GM06990 (cell line): ENCODE data around the gene DVL2.
"Not testable (repeated sequence)": the region's sequence is repeated elsewhere in the genome, so short reads cannot be mapped to it uniquely, and the experiment has no call there.

Source experiments
- DNase-seq: peaks from one replicate; pipeline ENCODE4 v3.0.0-alpha.2; 2011; ENCODE audit not compliant: insufficient read length; ENCODE audit errors: extremely low read depth
- H3K27me3 ChIP-seq: replicated peaks from 2 replicates; pipeline ENCODE4 v1.6.0; 2011; ENCODE audit warnings: low read length; ENCODE audit not compliant: control insufficient read depth, insufficient read depth
- H3K36me3 ChIP-seq: 2 replicates; pipeline ENCODE4 v1.5.1; 2011; ENCODE audit warnings: low read length; ENCODE audit not compliant: control insufficient read depth, insufficient read depth
- H3K4me3 ChIP-seq: replicated peaks from 2 replicates; pipeline ENCODE4 v1.5.1; 2011; ENCODE audit warnings: low read depth, mild to moderate bottlenecking, control low read depth, low read length
- CTCF ChIP-seq: IDR thresholded peaks from 2 replicates; pipeline ENCODE4 v1.5.1; 2011; ENCODE audit warnings: low read length, control low read depth, mild to moderate bottlenecking, inconsistent platforms; ENCODE audit not compliant: insufficient read depth, poor library complexity, severe bottlenecking

Gene DVL2

GRCh38 chr17:7248796-7249195 lies 14.5 kb upstream of the DVL2 start:
- Histone ChIP-seq H3K27me3 (no peaks in the 10 kb centered on the region), H3K36me3 (peaks cover 5% of the 10 kb centered on the region; the same call in 1 of the 2 replicates), H3K4me3 (peak overlapping the region; percentile 92)
- no peak for TF ChIP-seq CTCF
- no peak for DNase-seq

- no peaks in the 10 kb centered on the region for H3K27me3 ChIP-seq
- H3K36me3 ChIP-seq = peaks cover 7% of the 10 kb centered on the region
- no peak overlapping the region for H3K4me3 ChIP-seq
- TF ChIP-seq CTCF = no peak
- no peak for DNase-seq
Measured at GRCh38 chr17:7246779-7247178, 12.5 kb upstream of the DVL2 start.

- DNase-seq, H3K36me3 ChIP-seq, H3K4me3 ChIP-seq, H3K27me3 ChIP-seq: not testable (repeated sequence)
Measured at GRCh38 chr17:7243838-7244237, 9.5 kb upstream of the DVL2 start.

GRCh38 chr17:7243453-7243729 lies 9.1 kb upstream of the DVL2 start:
- DNase-seq = no peak
- no peak for TF ChIP-seq CTCF
- H3K27me3 ChIP-seq = no peaks in the 10 kb centered on the region
- peaks cover 9% of the 10 kb centered on the region for H3K36me3 ChIP-seq
- peak overlapping the region; percentile 97 for H3K4me3 ChIP-seq

- peaks cover 9% of the 10 kb centered on the region for H3K36me3 ChIP-seq
- no peaks in the 10 kb centered on the region for H3K27me3 ChIP-seq
- TF ChIP-seq CTCF = no peak
- DNase-seq = peak; percentile 92
- H3K4me3 ChIP-seq = peak overlapping the region; percentile 97
Measured at GRCh38 chr17:7242717-7243452, 8.6 kb upstream of the DVL2 start.

- peak; percentile 88 for DNase-seq
Measured at GRCh38 chr17:7241783-7242716, 7.7 kb upstream of the DVL2 start, which contains the start of gene GABARAP. Gene GABARAP (minus strand): TSS chr17:7242449. CDS start chr17:7242330, 119 bp downstream.

More at GRCh38 chr17:7241783-7242716, 7.7 kb upstream of the DVL2 start, which contains the start of gene GABARAP:
- Histone ChIP-seq H3K4me3 (peak within 1 kb of the TSS; percentile 97), H3K36me3 (peaks cover 9% of the 10 kb centered on the region), H3K27me3 (no peaks in the 10 kb centered on the region)
- no peak for TF ChIP-seq CTCF
